Natural killer cell (primary cell): ENCODE measurements around the gene FIG4. TPM values are rescaled to one million over a fixed set of nuclear protein-coding genes. Genes with fewer than 3 reads are reported as not detected.

Experiments used
- ATAC-seq, 3 donors: fragments of 150-1000 bp in 2 of 3; fragments of 200-7000 bp in 1 of 3; cut with Tn5 transposase; 1 replicate in 1 of 3; 2 replicates in 2 of 3; pipeline ENCODE4 v1.10.0; 2021; ENCODE audit warnings: mild to moderate bottlenecking in 2 of 3, moderate library complexity in 2 of 3
- DNase-seq, 2 donors: peaks; one replicate each; pipeline versions ENCODE4 v3.0.0 to v3.0.0-alpha.2; 2013 to 2021; ENCODE audit warnings: mixed read lengths in 1 of 2
- H3K27ac ChIP-seq: one replicate; pipeline ENCODE4 v1.5.1; 2013; ENCODE audit warnings: mild to moderate bottlenecking, low read length
- H3K27me3 ChIP-seq: one replicate; pipeline ENCODE4 v1.6.1; 2013; ENCODE audit warnings: low read length; ENCODE audit not compliant: control insufficient read depth, insufficient read depth
- H3K36me3 ChIP-seq: one replicate; pipeline ENCODE4 v1.6.1; 2013; ENCODE audit warnings: low read length; ENCODE audit not compliant: control insufficient read depth, insufficient read depth
- H3K4me1 ChIP-seq: one replicate; pipeline ENCODE4 v1.6.1; 2013; ENCODE audit warnings: low read length; ENCODE audit not compliant: control insufficient read depth, insufficient read depth
- H3K4me3 ChIP-seq: one replicate; pipeline ENCODE4 v1.5.1; 2013; ENCODE audit warnings: low read length
- H3K9me3 ChIP-seq: one replicate; pipeline ENCODE4 v1.6.1; 2013; ENCODE audit warnings: low read length; ENCODE audit not compliant: control insufficient read depth, insufficient read depth
- H3K27ac Mint-ChIP-seq, 2 donors: one replicate each; pipeline ENCODE4 v1.8.0; 2022; ENCODE audit warnings: mild to moderate bottlenecking in 2 of 2, mixed read lengths in 2 of 2, moderate library complexity in 1 of 2
- H3K27me3 Mint-ChIP-seq, 2 donors: one replicate each; pipeline ENCODE4 v1.8.0; 2022; ENCODE audit warnings: low read depth in 2 of 2, mixed read lengths in 2 of 2
- H3K36me3 Mint-ChIP-seq: one replicate; pipeline ENCODE4 v1.8.0; 2022; ENCODE audit warnings: mixed read lengths
- H3K4me1 Mint-ChIP-seq, 2 donors: one replicate each; pipeline ENCODE4 v1.8.0; 2022; ENCODE audit warnings: mixed read lengths in 2 of 2
- H3K4me3 Mint-ChIP-seq: one replicate; pipeline ENCODE4 v1.8.0; 2022; ENCODE audit warnings: mild to moderate bottlenecking, moderate library complexity, mixed read lengths
- H3K9me3 Mint-ChIP-seq, 2 donors: one replicate each; pipeline ENCODE4 v1.8.0; 2022; ENCODE audit warnings: mixed read lengths in 2 of 2
- CTCF ChIP-seq: fragments of 200-600 bp; IDR thresholded peaks from one replicate; pipeline ENCODE4 v1.8.0; 2022; ENCODE audit warnings: antibody characterized with exemption
- WGBS: methylation state at CpG from one replicate; pipeline ENCODE4 v1.1.7; 2013; ENCODE audit warnings: missing lambda C conversion rate; ENCODE audit not compliant: insufficient coverage; 5-methylcytosine and 5-hydroxymethylcytosine counted together
- intact Hi-C: fragments of 100-400 bp; cut with micrococcal nuclease; formaldehyde crosslinking; loops from one replicate; pipeline ENCODE4 v1.14.2; 2022
- total RNA-seq, 4 donors: library from RNA; stranded (reverse); fragments of 120-200 nt in 1 of 4; gene quantifications; one replicate each; pipeline versions ENCODE4 v1.2.3 to v1.2.4, GENCODE V29; 2013 to 2022

The FIG4 gene
- total RNA-seq, 3 donors from 2014 or later (not counting 1 experiment from before 2014, with no cell fraction given): 15.7 to 38.5 (median 20.7) TPM

- no peak overlapping the region for H3K4me3 ChIP-seq
- no peak for ATAC-seq
- H3K27ac ChIP-seq: no peak overlapping the region
- H3K36me3 ChIP-seq: peaks cover 10% of the 10 kb centered on the region
- no peaks in the 10 kb centered on the region for H3K27me3 Mint-ChIP-seq
- no peaks in the 10 kb centered on the region for H3K9me3 ChIP-seq
- H3K4me3 Mint-ChIP-seq: no peak overlapping the region
- peaks cover 0 to 3% of the 10 kb centered on the region in 2 donors for H3K9me3 Mint-ChIP-seq
- no peaks in the 10 kb centered on the region for H3K36me3 Mint-ChIP-seq
- no peak for TF ChIP-seq CTCF
- H3K4me1 Mint-ChIP-seq: peaks cover 8 to 14% of the 10 kb centered on the region in 2 donors
- no peak overlapping the region for H3K27ac Mint-ChIP-seq
- no peak for DNase-seq
- no peaks in the 10 kb centered on the region for H3K27me3 ChIP-seq
- H3K4me1 ChIP-seq: peaks cover 5% of the 10 kb centered on the region
- WGBS: 91% methylated on average over 1 of the region's 1 CpG
- intact Hi-C loops: no loop called here
These were observed 81.9 kb downstream of the FIG4 start for GRCh38 chr6:109772883-109773431.

- ATAC-seq (no peak), DNase-seq (no peak)
- H3K27me3 ChIP-seq: no peaks in the 10 kb centered on the region
- H3K36me3 Mint-ChIP-seq: peaks cover 8% of the 10 kb centered on the region
- no peak overlapping the region for H3K27ac Mint-ChIP-seq
- H3K27me3 Mint-ChIP-seq: no peaks in the 10 kb centered on the region
- peaks cover 17% of the 10 kb centered on the region for H3K36me3 ChIP-seq
- no peak for TF ChIP-seq CTCF
- H3K4me3 Mint-ChIP-seq: no peak overlapping the region
- no peak overlapping the region for H3K27ac ChIP-seq
- H3K9me3 Mint-ChIP-seq: no peaks in the 10 kb centered on the region
- 85% methylated on average over 1 of the region's 1 CpG for WGBS
- H3K4me1 Mint-ChIP-seq: peaks cover 1 to 5% of the 10 kb centered on the region in 2 donors
- intact Hi-C loops: no loop called here
- no peaks in the 10 kb centered on the region for H3K4me1 ChIP-seq
- H3K4me3 ChIP-seq: no peak overlapping the region
- no peaks in the 10 kb centered on the region for H3K9me3 ChIP-seq
These were observed 89.9 kb downstream of the FIG4 start for GRCh38 chr6:109781001-109781400.

GRCh38 chr6:109782491-109782999 is 91.4 kb downstream of the FIG4 start:
- intact Hi-C loops: loop anchor here (2.0 kb wide), 1 partner anchor 256 kb away; no protein-coding TSS in a partner anchor
- H3K9me3 ChIP-seq: no peaks in the 10 kb centered on the region
- Mint-ChIP-seq H3K27me3 (no peaks in the 10 kb centered on the region), H3K36me3 (peaks cover 8% of the 10 kb centered on the region), H3K27ac (peak overlapping the region in 1 of 2 donors; percentile 45), H3K4me1 (peaks cover 0 to 5% of the 10 kb centered on the region in 2 donors), H3K9me3 (no peaks in the 10 kb centered on the region), H3K4me3 (no peak overlapping the region)
- H3K27ac ChIP-seq: no peak overlapping the region
- no peaks in the 10 kb centered on the region for H3K4me1 ChIP-seq
- no peak for TF ChIP-seq CTCF
- no peak overlapping the region for H3K4me3 ChIP-seq
- ATAC-seq: no peak
- 95% methylated on average over 2 of the region's 2 CpGs for WGBS
- DNase-seq: no peak
- no peaks in the 10 kb centered on the region for H3K27me3 ChIP-seq
- H3K36me3 ChIP-seq: peaks cover 17% of the 10 kb centered on the region
